Hematopoietic multipotent progenitor cell treated with erythropoietin and hydrocortisone succinate and interleukin-3 and kit ligand, for 4 days (in vitro differentiated cells): ENCODE data around the gene FTH1.

Experiments
- DNase-seq: peaks from one replicate; pipeline ENCODE4 v3.0.0-alpha.2; 2015

The FTH1 gene

GRCh38 chr11:61947486-61948210, 19.8 kb downstream of the FTH1 start:
- DNase-seq: peak; percentile 91

GRCh38 chr11:61946894-61947293, 20.5 kb downstream of the FTH1 start:
- no peak for DNase-seq

- DNase-seq: no peak
Measured at GRCh38 chr11:61945191-61945590, 22.2 kb downstream of the FTH1 start.

GRCh38 chr11:61940466-61940865, 27.0 kb downstream of the FTH1 start:
- no peak for DNase-seq

- no peak for DNase-seq
Measured at GRCh38 chr11:61935861-61936260, 31.6 kb downstream of the FTH1 start.

- DNase-seq: no peak
Measured at GRCh38 chr11:61930933-61931332, 36.5 kb downstream of the FTH1 start.

- DNase-seq: no peak
Measured at GRCh38 chr11:61928606-61929005, 38.8 kb downstream of the FTH1 start.

- DNase-seq: no peak
Measured at GRCh38 chr11:61927501-61927900, 39.9 kb downstream of the FTH1 start.

- no peak for DNase-seq
Measured at GRCh38 chr11:61926235-61926634, 41.2 kb downstream of the FTH1 start.

GRCh38 chr11:61925736-61926135, 41.7 kb downstream of the FTH1 start:
- no peak for DNase-seq

- DNase-seq: no peak
Measured at GRCh38 chr11:61924064-61924455, 43.4 kb downstream of the FTH1 start.

GRCh38 chr11:61923166-61924063, 44.0 kb downstream of the FTH1 start:
- peak; percentile 80 for DNase-seq

- peak; percentile 90 for DNase-seq
Measured at GRCh38 chr11:61922539-61922938, 44.9 kb downstream of the FTH1 start.

GRCh38 chr11:61921446-61921845, 46.0 kb downstream of the FTH1 start:
- no peak for DNase-seq

GRCh38 chr11:61919705-61920631, 47.5 kb downstream of the FTH1 start:
- DNase-seq: peak; percentile 89

- DNase-seq: peak; percentile 63
Measured at GRCh38 chr11:61918938-61919704, 48.3 kb downstream of the FTH1 start.

- no peak for DNase-seq
Measured at GRCh38 chr11:61918251-61918937, 49.0 kb downstream of the FTH1 start.

GRCh38 chr11:61917334-61918109, 49.9 kb downstream of the FTH1 start, which contains the start of gene RAB3IL1:
Gene RAB3IL1, minus strand, starts transcription at chr11:61917566. Its CDS starts 199 bp downstream, at chr11:61917367.
- peak; percentile 53 for DNase-seq

- no peak for DNase-seq
Measured at GRCh38 chr11:61916737-61917333, 50.6 kb downstream of the FTH1 start.
